T follicular helper cell (primary cell): Measurements from ENCODE around the gene AQP1.

Experiments
- DNase-seq: peaks from one replicate; pipeline ENCODE4 v3.0.0-alpha.2; 2020; ENCODE audit warnings: low read depth

The AQP1 gene

GRCh38 chr7:30906515-30907240 is 5.0 kb upstream of the AQP1 start:
- no peak for DNase-seq

GRCh38 chr7:30907527-30908267 is 4.0 kb upstream of the AQP1 start:
- no peak for DNase-seq

- no peak for DNase-seq
These were observed 3.0 kb upstream of the AQP1 start for GRCh38 chr7:30908681-30909080.

GRCh38 chr7:30909431-30909830 is 2.2 kb upstream of the AQP1 start:
- DNase-seq = no peak

GRCh38 chr7:30910411-30911073 is 1.1 kb upstream of the AQP1 start:
- no peak for DNase-seq

GRCh38 chr7:30911133-30911532 is 520 bp upstream of the AQP1 start:
- DNase-seq = no peak

GRCh38 chr7:30912021-30912730 is 523 bp downstream of the AQP1 start:
- DNase-seq = no peak

- no peak for DNase-seq
These were observed 1.0 kb downstream of the AQP1 start for GRCh38 chr7:30912731-30912985.

GRCh38 chr7:30912986-30913811 is 1.5 kb downstream of the AQP1 start:
- DNase-seq = no peak

GRCh38 chr7:30913821-30914515 is 2.3 kb downstream of the AQP1 start:
- no peak for DNase-seq

GRCh38 chr7:30914596-30914995 is 2.9 kb downstream of the AQP1 start:
- no peak for DNase-seq

- DNase-seq = no peak
These were observed 3.5 kb downstream of the AQP1 start for GRCh38 chr7:30915005-30915601.

- DNase-seq = no peak
These were observed 4.1 kb downstream of the AQP1 start for GRCh38 chr7:30915751-30916150.

- DNase-seq = no peak
These were observed 4.6 kb downstream of the AQP1 start for GRCh38 chr7:30916255-30916654.

- no peak for DNase-seq
These were observed 5.1 kb downstream of the AQP1 start for GRCh38 chr7:30916767-30917166.

- DNase-seq = no peak
These were observed 5.7 kb downstream of the AQP1 start for GRCh38 chr7:30917216-30917893.

GRCh38 chr7:30918676-30919075 is 7.0 kb downstream of the AQP1 start:
- DNase-seq = no peak

GRCh38 chr7:30920021-30920583 is 8.4 kb downstream of the AQP1 start:
- DNase-seq = no peak

- no peak for DNase-seq
These were observed 9.2 kb downstream of the AQP1 start for GRCh38 chr7:30920584-30921539.
